GM12801 (cell line): Measurements from ENCODE around the gene AKAP10.

Experiments used
- TF ChIP-seq, protein P1 (sequence below): IDR thresholded peaks from one replicate; pipeline ENCODE4 v1.5.1; 2011; ENCODE audit warnings: control low read depth; ENCODE audit not compliant: insufficient read length; ENCODE audit errors: extremely low read depth

AKAP10 gene

DNA sequence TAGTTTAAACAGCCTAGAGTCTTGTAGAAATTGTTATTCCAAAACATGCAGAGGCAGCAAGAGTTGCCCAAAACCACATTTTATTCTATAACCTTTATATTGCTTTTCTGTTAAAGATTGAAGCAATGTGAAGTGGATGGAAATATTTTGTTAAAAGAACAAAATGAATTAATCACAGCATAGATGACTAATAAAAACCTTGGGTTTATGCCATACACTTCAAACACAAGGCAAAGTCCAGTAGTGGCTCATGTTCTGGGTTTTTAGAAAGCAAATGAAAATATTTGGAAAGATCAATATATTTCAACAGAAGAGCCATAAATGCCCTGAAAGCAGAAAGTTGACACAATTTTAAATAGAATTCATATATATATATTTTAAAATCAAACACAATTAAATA lies 73.2 kb downstream of the AKAP10 start:
- TF ChIP-seq, protein P1, sequence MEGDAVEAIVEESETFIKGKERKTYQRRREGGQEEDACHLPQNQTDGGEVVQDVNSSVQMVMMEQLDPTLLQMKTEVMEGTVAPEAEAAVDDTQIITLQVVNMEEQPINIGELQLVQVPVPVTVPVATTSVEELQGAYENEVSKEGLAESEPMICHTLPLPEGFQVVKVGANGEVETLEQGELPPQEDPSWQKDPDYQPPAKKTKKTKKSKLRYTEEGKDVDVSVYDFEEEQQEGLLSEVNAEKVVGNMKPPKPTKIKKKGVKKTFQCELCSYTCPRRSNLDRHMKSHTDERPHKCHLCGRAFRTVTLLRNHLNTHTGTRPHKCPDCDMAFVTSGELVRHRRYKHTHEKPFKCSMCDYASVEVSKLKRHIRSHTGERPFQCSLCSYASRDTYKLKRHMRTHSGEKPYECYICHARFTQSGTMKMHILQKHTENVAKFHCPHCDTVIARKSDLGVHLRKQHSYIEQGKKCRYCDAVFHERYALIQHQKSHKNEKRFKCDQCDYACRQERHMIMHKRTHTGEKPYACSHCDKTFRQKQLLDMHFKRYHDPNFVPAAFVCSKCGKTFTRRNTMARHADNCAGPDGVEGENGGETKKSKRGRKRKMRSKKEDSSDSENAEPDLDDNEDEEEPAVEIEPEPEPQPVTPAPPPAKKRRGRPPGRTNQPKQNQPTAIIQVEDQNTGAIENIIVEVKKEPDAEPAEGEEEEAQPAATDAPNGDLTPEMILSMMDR: no peak

DNA sequence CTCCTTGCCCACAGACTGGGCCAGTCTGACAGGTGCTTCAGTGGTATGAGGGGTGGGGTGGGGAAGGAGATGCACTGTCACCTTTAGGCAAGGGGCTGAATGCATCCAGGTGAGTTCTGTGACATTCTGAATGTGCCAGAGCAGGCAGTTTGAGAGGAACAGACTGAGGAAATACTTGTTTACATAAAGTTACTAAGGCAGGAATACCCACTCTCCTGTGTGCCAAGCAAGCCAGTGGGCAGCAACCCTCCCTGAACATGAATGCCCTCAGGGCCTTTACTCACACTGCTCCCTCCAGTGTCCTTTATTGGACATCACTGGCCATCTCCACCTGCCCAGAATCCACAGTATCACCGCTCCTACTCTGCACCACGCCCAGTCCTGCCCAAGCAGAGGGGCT lies 76.8 kb downstream of the AKAP10 start:
- TF ChIP-seq, protein P1: no peak

DNA sequence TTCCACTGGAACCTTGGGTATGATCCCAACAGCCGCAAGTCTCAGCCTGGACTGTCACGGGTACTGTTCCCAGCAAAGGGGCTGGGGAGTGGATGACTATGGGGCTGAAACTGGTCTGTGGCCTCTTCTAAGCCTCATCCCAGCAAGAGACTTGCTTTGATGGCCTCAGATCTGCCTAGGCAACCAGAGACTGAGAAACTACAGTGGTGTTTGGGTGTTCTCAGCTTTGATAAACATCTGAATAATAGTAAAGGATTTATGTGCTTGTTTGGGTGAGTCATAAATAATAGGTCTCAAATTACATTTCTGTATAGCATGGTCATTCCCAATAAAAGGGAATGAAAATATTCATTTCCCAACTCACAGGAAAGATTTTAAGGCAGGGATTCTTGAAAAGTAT lies 79.7 kb downstream of the AKAP10 start:
- TF ChIP-seq, protein P1: no peak

DNA sequence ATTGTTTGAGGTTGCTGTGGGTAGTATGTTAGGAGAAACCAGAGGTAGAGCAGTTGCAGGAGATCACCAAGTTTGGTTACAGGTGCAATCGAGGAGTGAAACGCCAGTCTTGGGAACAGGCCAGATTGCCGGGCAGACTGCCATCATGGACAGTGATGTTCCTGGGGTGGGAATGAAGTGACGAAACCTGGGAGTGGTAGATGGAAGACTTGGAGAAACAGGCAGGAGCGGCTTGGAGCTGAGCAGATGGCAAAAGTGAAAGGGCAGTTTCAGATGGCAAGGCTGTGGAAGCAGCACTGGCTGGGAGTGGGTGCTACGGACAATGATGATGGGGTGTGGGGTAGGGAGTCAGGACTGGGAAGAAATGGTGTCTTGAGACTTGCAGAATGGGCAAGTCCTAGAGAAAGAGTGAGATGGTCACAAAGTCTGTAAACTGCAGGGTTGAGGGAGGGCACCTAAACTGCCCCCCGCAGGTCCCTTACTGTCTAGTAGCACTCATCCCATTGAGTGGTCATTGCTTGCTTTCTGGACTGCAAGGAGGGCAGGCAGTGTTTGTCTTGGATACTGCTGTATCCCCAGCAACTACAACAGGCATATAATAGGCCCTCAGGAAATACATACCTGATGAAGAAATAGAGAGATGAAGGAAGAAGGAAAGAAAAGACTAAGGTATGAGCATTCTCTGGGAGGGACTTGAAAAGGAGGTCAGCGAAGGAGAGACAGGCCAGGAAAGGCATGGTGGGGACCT lies 80.4 kb downstream of the AKAP10 start:
- TF ChIP-seq, protein P1: no peak

DNA sequence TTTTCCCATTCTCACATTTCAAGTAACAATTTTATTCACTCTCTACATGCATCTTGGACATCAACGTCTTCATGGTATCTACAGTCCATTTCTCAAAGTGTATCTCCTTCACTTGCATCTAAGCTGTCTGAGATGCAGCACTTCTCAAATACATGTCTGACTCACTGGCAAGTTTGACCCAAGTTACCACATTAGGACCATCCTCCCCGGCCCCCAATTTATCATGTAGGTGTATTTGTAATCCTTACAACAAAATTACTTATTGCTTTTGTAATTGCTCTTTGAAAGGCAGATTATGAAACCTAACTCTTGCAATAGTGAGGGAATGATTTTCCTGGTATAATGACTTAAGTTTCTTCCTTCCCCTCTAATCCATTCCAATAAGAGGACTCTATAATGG lies 80.9 kb downstream of the AKAP10 start:
- TF ChIP-seq, protein P1: no peak

DNA sequence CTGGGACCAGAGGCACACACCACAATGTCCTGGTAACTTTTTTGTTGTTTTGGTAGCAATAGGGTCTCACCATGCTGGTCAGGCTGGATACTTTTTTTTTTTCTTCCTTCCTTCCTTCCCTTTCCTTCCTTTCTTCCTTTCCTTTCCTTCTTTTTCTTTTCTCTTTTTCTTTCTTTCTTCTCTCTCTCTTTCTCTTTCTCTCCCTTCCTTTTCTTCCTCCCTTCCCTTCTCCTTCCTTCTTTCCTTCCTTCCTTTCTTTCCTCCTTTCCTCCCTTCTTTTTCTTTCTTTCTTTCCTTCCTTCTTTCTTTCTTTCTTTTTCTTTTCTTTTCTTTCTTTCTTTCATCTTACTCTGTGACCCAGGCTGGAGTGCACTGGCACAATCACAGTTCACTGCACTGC lies 91.5 kb downstream of the AKAP10 start:
- TF ChIP-seq, protein P1: no peak

DNA sequence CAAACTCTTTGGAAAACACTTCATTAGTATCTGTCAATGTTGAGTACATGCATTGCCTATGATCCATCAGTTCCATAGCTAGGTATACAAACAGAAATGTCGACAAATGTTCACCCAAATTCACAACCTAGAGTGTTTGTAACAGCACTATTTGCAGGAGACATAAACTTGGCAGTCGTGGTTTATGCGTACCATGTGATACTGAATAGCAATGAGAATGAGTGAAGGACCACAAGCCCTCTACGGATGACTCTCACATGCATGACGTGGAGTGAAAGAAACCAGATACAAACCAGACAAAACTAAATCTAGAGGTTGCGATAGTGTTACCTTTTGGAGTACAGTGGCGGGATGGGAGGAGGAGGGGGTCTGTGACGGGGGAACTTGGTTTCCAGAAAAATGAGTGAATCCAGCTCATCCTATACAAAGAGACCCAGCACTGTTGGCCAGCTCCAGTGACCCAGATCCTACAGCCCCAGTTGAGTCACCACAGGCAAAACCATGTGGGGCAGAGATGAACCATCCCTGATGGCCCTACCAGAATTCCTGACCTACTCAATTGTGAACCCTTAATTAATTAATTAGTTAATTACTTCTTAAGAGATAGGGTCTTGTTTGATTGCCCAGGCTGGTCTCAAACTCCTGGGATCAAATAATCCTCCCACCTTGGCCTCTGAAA lies 94.0 kb downstream of the AKAP10 start:
- TF ChIP-seq, protein P1: no peak
